Astrocyte (in vitro differentiated cells and primary cell): Measurements from ENCODE around the gene AGBL5. TPM values are rescaled to one million over a fixed set of nuclear protein-coding genes. Genes with fewer than 3 reads are reported as not detected.
A peak's percentile ranks its signal among the peaks of the same experiment; 100 is the strongest.

Experiments
- DNase-seq: peaks from one replicate; pipeline ENCODE4 v3.0.0-alpha.2; 2010; ENCODE audit warnings: low read depth
- FAIRE-seq: peaks from 2 replicates; lab custom pipeline; 2011; peaks lifted over from hg19 to GRCh38; lab: Jason Lieb, UNC
- H2AFZ ChIP-seq: 2 replicates; pipeline ENCODE4 v1.6.0; 2012; ENCODE audit warnings: low read depth, low read length, inconsistent platforms
- H3K27ac ChIP-seq: 2 replicates; pipeline ENCODE4 v1.5.1; 2011; ENCODE audit warnings: low read depth, low read length, inconsistent platforms
- H3K27me3 ChIP-seq: 2 replicates; pipeline ENCODE4 v1.6.0; 2011; ENCODE audit warnings: low read length, inconsistent platforms; ENCODE audit not compliant: insufficient read depth
- H3K36me3 ChIP-seq: 2 replicates; pipeline ENCODE4 v1.5.1; 2011; ENCODE audit warnings: low read length, inconsistent platforms; ENCODE audit not compliant: insufficient read depth
- H3K4me1 ChIP-seq: 2 replicates; pipeline ENCODE4 v1.5.1; 2011; ENCODE audit warnings: low read length, inconsistent platforms; ENCODE audit not compliant: insufficient read depth
- H3K4me2 ChIP-seq: 2 replicates; pipeline ENCODE4 v1.6.0; 2012; ENCODE audit warnings: low read length, inconsistent platforms
- H3K4me3 ChIP-seq: 2 replicates; pipeline ENCODE4 v1.5.1; 2011; ENCODE audit warnings: low read depth, mild to moderate bottlenecking, low read length, inconsistent platforms; ENCODE audit not compliant: insufficient read depth
- H3K79me2 ChIP-seq: 2 replicates; pipeline ENCODE4 v1.6.0; 2012; ENCODE audit warnings: mild to moderate bottlenecking, low read length, inconsistent platforms; ENCODE audit not compliant: insufficient read depth
- H3K9ac ChIP-seq: 2 replicates; pipeline ENCODE4 v1.6.0; 2012; ENCODE audit warnings: mild to moderate bottlenecking, low read length, inconsistent platforms
- H3K9me3 ChIP-seq: 2 replicates; pipeline ENCODE4 v1.5.1; 2012; ENCODE audit warnings: low read depth, mild to moderate bottlenecking, low read length, inconsistent platforms; ENCODE audit not compliant: insufficient read depth
- H4K20me1 ChIP-seq: 2 replicates; pipeline ENCODE4 v1.6.0; 2012; ENCODE audit warnings: low read length, inconsistent platforms; ENCODE audit not compliant: insufficient read depth
- H3K27ac Mint-ChIP-seq: one replicate; pipeline ENCODE4 v1.8.0; 2021; ENCODE audit warnings: mild to moderate bottlenecking, mixed read lengths; ENCODE audit not compliant: unreplicated experiment
- H3K27me3 Mint-ChIP-seq: one replicate; pipeline ENCODE4 v1.8.0; 2021; ENCODE audit warnings: low read depth, mixed read lengths; ENCODE audit not compliant: unreplicated experiment
- H3K36me3 Mint-ChIP-seq: one replicate; pipeline ENCODE4 v1.8.0; 2021; ENCODE audit warnings: low read depth, mixed read lengths; ENCODE audit not compliant: unreplicated experiment
- H3K4me1 Mint-ChIP-seq: one replicate; pipeline ENCODE4 v1.8.0; 2021; ENCODE audit warnings: low read depth, mixed read lengths; ENCODE audit not compliant: unreplicated experiment
- H3K4me3 Mint-ChIP-seq: one replicate; pipeline ENCODE4 v1.8.0; 2021; ENCODE audit warnings: mild to moderate bottlenecking, moderate library complexity, mixed read lengths; ENCODE audit not compliant: unreplicated experiment
- H3K9me3 Mint-ChIP-seq: one replicate; pipeline ENCODE4 v1.8.0; 2021; ENCODE audit warnings: mild to moderate bottlenecking, mixed read lengths; ENCODE audit not compliant: unreplicated experiment
- CTCF ChIP-seq: IDR thresholded peaks from 2 replicates; pipeline ENCODE4 v1.5.1; 2011; ENCODE audit warnings: low read depth, mild to moderate bottlenecking, inconsistent platforms, low read length, moderate library complexity; ENCODE audit not compliant: insufficient read depth
- EZH2 ChIP-seq: IDR thresholded peaks from 2 replicates; pipeline ENCODE4 v1.6.1; 2012; ENCODE audit warnings: mild to moderate bottlenecking, low read length, inconsistent platforms; ENCODE audit not compliant: insufficient read depth
- total RNA-seq: library from RNA; stranded (reverse); gene quantifications from 2 replicates; pipeline ENCODE4 v1.2.1, GENCODE V29; 2021

The AGBL5 gene
- total RNA-seq, 1 donor from 2014 or later = 20.7 TPM

- Mint-ChIP-seq H3K27me3 (peaks cover 13% of the 10 kb centered on the region), H3K36me3 (no peaks in the 10 kb centered on the region), H3K4me3 (peak overlapping the region; percentile 69), H3K4me1 (peaks cover 12% of the 10 kb centered on the region), H3K9me3 (no peaks in the 10 kb centered on the region), H3K27ac (no peak overlapping the region)
- peak overlapping the region; percentile 91 for H3K4me2 ChIP-seq
- peaks cover 5% of the 10 kb centered on the region for H3K79me2 ChIP-seq
- peaks cover 33% of the 10 kb centered on the region for H3K4me1 ChIP-seq
- FAIRE-seq (no peak), DNase-seq (no peak)
- H3K27ac ChIP-seq = no peak overlapping the region
- TF ChIP-seq EZH2 = no peak
- no peak for TF ChIP-seq CTCF
- peaks cover 2% of the 10 kb centered on the region for H3K36me3 ChIP-seq
- H3K4me3 ChIP-seq = peak overlapping the region; percentile 57
- peak overlapping the region; percentile 90 for H2AFZ ChIP-seq
- H3K9ac ChIP-seq = peak overlapping the region; percentile 80
- H3K9me3 ChIP-seq = no peaks in the 10 kb centered on the region
- H3K27me3 ChIP-seq = no peaks in the 10 kb centered on the region
- peaks cover 11% of the 10 kb centered on the region for H4K20me1 ChIP-seq
Observed at GRCh38 chr2:27085062-27085672, 33.7 kb downstream of the AGBL5 start.

- no peaks in the 10 kb centered on the region for H3K9me3 ChIP-seq
- H3K27ac ChIP-seq = no peak overlapping the region
- Mint-ChIP-seq H3K4me1 (peaks cover 10% of the 10 kb centered on the region), H3K4me3 (peak overlapping the region; percentile 69), H3K27me3 (peaks cover 13% of the 10 kb centered on the region), H3K27ac (no peak overlapping the region), H3K9me3 (no peaks in the 10 kb centered on the region), H3K36me3 (no peaks in the 10 kb centered on the region)
- H3K79me2 ChIP-seq = no peaks in the 10 kb centered on the region
- no peaks in the 10 kb centered on the region for H3K27me3 ChIP-seq
- peak overlapping the region; percentile 57 for H3K4me3 ChIP-seq
- H4K20me1 ChIP-seq = peaks cover 11% of the 10 kb centered on the region
- peak; percentile 50 for DNase-seq
- peak overlapping the region; percentile 90 for H2AFZ ChIP-seq
- peaks cover 2% of the 10 kb centered on the region for H3K36me3 ChIP-seq
- TF ChIP-seq EZH2 (no peak), CTCF (peak; percentile 18)
- no peak for FAIRE-seq
- H3K9ac ChIP-seq = peak overlapping the region; percentile 80
- peak overlapping the region; percentile 91 for H3K4me2 ChIP-seq
- peaks cover 27% of the 10 kb centered on the region for H3K4me1 ChIP-seq
Observed at GRCh38 chr2:27085673-27086089, 34.2 kb downstream of the AGBL5 start.

GRCh38 chr2:27086090-27086723 is 34.7 kb downstream of the AGBL5 start:
- Histone ChIP-seq H2AFZ (peak overlapping the region; percentile 90), H3K9me3 (no peaks in the 10 kb centered on the region), H3K27me3 (no peaks in the 10 kb centered on the region), H4K20me1 (peaks cover 11% of the 10 kb centered on the region), H3K36me3 (peaks cover 2% of the 10 kb centered on the region), H3K4me2 (peak overlapping the region; percentile 95), H3K79me2 (no peaks in the 10 kb centered on the region), H3K27ac (peak overlapping the region; percentile 51), H3K9ac (peak overlapping the region; percentile 80), H3K4me1 (peaks cover 23% of the 10 kb centered on the region), H3K4me3 (peak overlapping the region; percentile 57)
- FAIRE-seq (no peak), DNase-seq (peak; percentile 62)
- TF ChIP-seq EZH2 = no peak
- TF ChIP-seq CTCF = peak; percentile 31
- Mint-ChIP-seq H3K27ac (peak overlapping the region; percentile 12), H3K9me3 (no peaks in the 10 kb centered on the region), H3K27me3 (peaks cover 13% of the 10 kb centered on the region), H3K36me3 (no peaks in the 10 kb centered on the region), H3K4me1 (peaks cover 6% of the 10 kb centered on the region), H3K4me3 (peak overlapping the region; percentile 81)
